ENCODE measurements around the gene ASTN2.
"Not testable (repeated sequence)": the region's sequence is repeated elsewhere in the genome, so short reads cannot be mapped to it uniquely, and the experiment has no call there.

Gene ASTN2

DNA sequence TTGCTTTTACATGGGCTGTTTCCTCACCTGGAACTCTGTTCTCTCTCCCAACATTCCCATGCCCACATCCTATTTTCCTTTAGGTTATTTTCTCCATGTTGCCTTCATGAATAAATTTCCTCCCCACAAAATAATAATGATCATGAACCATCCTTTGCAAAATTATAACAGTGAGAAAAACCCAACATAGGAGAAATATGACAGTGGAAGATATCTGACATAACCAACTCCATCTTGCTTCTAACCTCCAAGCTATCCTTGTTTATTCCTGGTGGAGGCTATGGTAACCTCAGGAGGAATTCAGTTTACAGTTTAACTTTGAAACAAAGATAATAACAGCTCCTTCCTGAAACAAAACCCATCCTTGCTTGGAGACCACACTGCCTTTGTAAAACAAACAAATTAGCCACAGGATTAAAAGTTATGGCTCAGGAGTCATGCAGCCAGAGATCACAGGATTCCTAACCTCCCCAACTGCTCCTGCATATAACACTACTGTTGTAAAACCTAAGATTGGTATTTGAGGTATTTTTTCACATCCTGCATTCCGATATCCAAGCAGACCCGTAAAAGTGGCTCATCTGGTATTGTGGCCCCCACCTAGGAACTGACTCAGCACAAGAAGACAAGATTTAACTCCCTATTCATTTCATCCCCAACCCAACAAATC is 515.4 kb downstream of the ASTN2 start:
- DNase-seq, result no peak

DNA sequence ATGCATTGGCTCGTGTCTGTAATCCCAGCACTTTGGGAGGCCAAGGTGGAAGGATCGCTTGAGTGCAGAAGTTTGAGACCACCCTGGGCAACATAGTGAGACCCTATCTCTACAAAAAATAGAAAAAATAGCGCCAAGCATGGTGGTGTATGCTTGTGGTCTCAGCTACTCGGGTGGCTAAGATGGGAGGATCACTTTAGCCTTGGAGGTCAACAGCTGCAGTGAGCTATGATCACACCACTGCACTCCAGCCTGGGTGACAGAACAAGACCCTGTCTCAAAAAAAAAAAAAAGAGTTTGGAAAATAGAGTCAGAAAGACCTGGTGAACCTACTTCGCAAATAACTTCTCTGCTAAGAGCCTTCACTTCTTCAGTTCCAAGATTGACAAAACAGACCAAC is 516.7 kb downstream of the ASTN2 start:
- not testable (repeated sequence) for DNase-seq

GRCh38 chr9:116897201-116897600 is 517.7 kb downstream of the ASTN2 start:
- no peak for DNase-seq

DNA sequence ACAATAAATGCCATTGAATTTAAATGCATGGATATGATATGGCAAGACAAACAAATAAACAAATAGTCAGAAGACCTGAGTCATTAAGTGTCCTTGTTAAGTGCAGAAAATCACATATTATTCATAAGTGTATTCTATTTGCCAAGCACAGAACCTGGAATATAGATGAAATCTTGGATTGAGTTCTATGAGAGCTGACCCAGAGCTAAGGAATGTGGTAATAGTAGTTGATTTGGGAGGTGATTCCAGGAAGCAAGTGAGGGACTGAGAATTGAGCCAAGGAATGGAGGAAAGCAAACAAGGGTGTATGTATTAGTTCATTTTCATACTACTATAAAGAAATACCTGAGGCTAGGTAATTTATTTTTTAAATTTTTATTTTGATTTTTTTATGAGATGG is 518.9 kb downstream of the ASTN2 start:
- no peak for DNase-seq

DNA sequence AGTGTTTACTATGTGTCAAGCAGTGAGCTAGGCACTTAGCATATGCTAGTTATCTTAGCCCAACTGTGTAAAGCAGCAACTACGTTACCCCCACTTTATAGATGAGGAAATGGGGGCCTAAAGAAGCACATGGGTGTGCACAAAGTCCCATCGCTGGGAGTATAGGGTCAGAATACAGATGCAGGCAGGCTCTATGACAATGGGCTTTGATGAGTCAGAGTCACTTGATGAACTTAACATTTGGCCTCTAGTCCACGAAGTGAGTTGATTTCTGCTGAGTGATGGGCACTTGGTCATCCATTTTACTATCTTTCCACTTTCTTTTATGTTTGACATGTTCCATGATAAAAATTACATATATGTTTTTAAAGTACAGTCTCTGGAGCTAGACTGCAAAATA is 523.4 kb downstream of the ASTN2 start:
- DNase-seq, result no peak

DNA sequence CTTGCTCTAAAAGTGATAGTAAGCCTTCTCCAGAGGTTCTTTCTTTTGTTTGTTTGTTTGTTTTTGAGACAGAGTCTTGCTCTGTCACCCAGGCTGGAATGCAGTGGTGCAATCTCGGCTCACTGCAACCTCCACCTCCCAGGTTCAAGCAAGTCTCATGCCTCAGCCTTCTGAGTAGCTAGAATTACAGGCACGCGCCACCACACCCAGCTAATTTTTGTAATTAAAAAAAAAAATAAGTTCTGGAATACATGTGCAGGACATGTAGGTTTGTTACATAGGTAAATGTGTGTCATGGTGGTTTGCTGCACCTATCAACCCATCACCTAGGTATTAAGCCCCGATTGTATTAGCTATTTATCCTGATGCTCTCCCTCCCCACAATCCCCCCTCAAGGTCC is 526.4 kb downstream of the ASTN2 start:
- DNase-seq, result not testable (repeated sequence)

GRCh38 chr9:116888066-116888465 is 526.8 kb downstream of the ASTN2 start:
- no peak for DNase-seq

DNA sequence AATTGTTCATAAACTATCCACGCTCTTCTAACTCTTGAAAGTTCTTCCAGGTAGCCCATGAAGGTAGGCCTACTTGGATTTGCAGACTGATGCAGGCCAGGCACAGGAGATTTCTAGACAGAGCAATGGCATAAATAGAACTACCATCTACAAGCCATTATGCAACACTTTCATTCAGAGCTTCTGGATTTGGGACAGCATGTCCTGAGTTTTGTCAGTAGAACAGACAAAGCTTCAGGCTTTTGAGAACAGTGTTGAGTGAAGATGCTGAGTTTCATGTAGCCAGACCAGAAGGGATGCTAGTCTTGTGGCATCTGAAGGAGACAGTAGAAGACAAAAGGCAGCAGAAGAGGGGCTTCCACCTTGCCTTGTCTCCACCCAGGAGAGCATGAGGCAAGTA is 531.2 kb downstream of the ASTN2 start:
- DNase-seq, result no peak

DNA sequence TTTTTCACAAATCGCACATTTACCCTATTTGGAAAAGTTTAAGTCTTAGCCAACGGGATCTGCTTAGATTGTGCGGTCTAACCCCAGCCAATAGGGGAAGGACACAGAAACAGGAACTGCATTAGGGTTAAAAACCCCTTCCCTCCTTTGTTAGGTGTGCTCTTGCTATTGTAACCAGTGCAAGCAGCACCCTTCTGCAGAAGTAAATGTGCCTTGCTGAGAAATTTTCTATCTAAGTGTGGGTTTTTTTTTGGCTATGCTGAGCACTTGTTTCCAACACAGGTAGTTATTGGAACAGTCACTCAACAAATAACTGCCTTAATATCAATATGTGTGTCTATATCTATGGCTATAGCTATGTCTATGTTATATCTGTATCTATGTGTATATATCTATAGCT is 537.8 kb downstream of the ASTN2 start:
- DNase-seq, result no peak

DNA sequence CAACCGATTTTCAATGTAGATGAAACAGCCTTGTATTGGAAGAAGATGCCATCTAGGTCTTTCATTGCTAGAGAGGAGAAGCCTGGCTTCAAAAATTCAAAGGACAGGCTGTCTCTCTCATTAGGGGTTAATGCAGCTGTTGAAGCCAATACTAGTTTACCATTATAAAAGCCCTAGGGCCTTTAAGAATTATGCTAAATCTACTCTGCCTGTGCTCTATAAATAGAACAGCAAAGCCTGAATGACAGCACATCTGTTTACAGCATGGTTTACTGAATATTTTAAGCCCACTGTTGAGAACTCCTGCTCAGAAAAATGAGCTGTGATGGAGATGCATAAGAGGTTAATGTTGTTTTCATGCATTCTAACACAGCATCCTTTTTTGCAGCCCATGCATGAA is 539.3 kb downstream of the ASTN2 start:
- DNase-seq, result no peak

GRCh38 chr9:116873937-116874914 is 540.6 kb downstream of the ASTN2 start:
- no peak for DNase-seq

- DNase-seq, result no peak
These were observed 541.4 kb downstream of the ASTN2 start for GRCh38 chr9:116873491-116873890.

- no peak for DNase-seq
These were observed 544.3 kb downstream of the ASTN2 start for GRCh38 chr9:116870566-116870965.

GRCh38 chr9:116868201-116868600 is 546.7 kb downstream of the ASTN2 start:
- DNase-seq, result no peak

GRCh38 chr9:116861321-116861720 is 553.5 kb downstream of the ASTN2 start:
- DNase-seq, result no peak

DNA sequence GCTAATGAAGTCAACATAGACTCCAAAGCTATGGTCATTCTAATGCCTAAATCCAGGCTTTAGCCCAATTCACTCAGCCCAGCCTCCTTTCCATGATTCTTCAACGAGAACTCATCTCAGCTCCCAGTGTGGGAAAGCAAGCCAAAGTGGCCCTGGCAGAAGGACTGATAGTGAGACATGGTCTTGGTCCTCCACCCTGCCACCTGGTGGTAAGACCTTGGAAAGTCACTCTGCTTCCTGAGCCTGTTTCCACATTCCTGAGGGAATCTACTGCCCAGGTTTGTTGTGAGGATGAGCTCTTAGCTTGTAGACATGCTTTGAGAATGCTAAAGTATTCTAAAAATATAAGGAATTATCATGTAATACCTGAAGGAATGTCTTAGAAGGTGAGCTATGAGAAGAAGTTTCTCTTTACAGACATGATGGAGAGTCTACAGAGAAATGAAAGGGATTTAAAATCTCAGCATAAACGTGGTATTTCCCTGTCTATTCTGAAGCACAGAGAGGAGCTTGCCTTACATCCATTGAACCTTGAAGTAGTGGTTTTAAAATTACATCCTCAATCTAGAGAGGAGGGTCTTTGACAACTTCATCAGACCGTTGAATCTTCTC is 554.2 kb downstream of the ASTN2 start:
- DNase-seq, result peak; percentile 41

GRCh38 chr9:116859763-116860162 is 555.1 kb downstream of the ASTN2 start:
- no peak for DNase-seq

GRCh38 chr9:116857321-116857720 is 557.5 kb downstream of the ASTN2 start:
- DNase-seq, result no peak

DNA sequence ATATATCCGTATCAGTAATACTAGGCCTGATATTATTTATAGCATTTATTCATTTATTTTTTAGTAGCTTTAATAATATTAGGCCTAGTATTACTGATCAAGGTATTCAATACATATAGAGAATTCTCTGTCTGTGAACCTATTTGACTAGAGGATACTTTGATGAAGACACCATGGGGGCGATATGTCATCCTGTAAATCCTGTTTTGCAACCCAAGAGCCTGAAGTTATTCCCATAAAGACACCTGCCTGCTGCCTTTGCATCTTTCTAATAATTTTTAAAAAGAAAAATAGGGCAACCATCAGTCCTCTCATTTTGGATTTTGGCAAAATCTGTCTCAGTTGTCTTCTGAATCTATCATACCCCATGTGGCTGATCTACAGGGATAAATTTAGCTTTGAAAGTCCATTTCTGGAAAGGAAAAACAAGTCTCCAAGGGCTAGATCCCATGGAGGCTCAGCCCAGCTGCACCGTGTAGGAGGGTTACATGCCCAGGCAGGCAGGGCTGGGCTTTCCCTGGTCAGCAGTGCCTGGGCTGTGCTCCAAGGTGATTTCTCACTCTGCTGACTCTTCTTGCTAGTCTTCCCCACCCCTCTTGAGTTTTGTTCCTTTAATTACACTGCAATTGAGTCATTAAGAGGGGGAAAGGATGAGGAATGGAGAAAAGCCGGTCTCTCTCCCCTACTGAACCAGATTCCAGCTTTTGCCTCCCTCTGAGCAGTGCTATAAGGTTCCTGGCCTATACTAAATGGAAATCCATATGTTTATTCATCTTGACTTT is 558.8 kb downstream of the ASTN2 start:
- no peak for DNase-seq

DNA sequence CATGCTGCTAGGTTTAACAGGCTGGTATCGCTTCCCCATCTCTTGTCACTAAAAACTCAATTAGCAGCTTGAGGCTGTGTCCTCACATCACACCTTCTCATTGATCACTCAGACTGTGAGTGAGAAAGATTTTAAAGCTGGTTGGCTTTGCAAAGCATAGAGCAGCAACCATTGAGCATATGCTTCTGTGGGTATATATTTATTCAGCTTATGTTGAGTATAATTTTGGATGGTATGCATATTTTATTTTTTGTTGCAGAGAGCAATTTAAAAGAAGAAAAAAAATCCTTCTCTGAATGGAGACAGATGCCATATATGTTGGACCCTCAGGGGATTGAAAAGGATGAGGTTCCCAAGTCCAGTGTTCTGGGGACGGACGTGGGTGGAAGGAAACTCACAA is 565.1 kb downstream of the ASTN2 start:
- DNase-seq, result no peak

- no peak for DNase-seq
These were observed 570.2 kb downstream of the ASTN2 start for GRCh38 chr9:116844621-116845020.

GRCh38 chr9:116843863-116844620 is 570.8 kb downstream of the ASTN2 start:
- DNase-seq, result no peak

Data from left hindlimb (tissue), 1 donor.